Measurements from ENCODE around the gene PLXNB2.
A peak's percentile ranks its signal among the peaks of the same experiment; 100 is the strongest.

The PLXNB2 gene

GRCh38 chr22:50252082-50253045, 55.1 kb downstream of the PLXNB2 start:
- no peak overlapping the region for H3K4me2 ChIP-seq (ENCODE audit: low read length)

GRCh38 chr22:50251477-50252081, 55.9 kb downstream of the PLXNB2 start:
- H4K20me1 ChIP-seq (ENCODE audit: insufficient read depth, low read length): no peaks in the 10 kb centered on the region
- peak overlapping the region; percentile 35; the same call in 1 of the 2 replicates for H3K9ac ChIP-seq (ENCODE audit: low read length)
- H3K27me3 ChIP-seq (ENCODE audit: insufficient read depth, low read length): no peaks in the 10 kb centered on the region
- H3K9me2 ChIP-seq (ENCODE audit: low read depth, low read length): no peaks in the 10 kb centered on the region
- TF ChIP-seq CTCF (IDR thresholded peaks at IDR 0.05; ENCODE audit: low read length) (no peak), EZH2 (IDR thresholded peaks at IDR 0.05; ENCODE audit: borderline replicate concordance, low read length) (no peak)
- H3K9me3 ChIP-seq (ENCODE audit: low read length): no peaks in the 10 kb centered on the region
- peak overlapping the region; percentile 39 for H3K27ac ChIP-seq (ENCODE audit: low read depth, low read length, poor library complexity, severe bottlenecking)
- H3K79me2 ChIP-seq (ENCODE audit: insufficient read depth, low read length): no peaks in the 10 kb centered on the region
- H3K4me2 ChIP-seq (ENCODE audit: low read length): peak overlapping the region; percentile 98
- H3K4me3 ChIP-seq (ENCODE audit: low read depth, low read length, poor library complexity, severe bottlenecking): peak overlapping the region; percentile 98
- H2AFZ ChIP-seq (ENCODE audit: low read length): no peak overlapping the region
- H3K36me3 ChIP-seq (ENCODE audit: insufficient read depth, low read length): peaks cover 39% of the 10 kb centered on the region
- peaks cover 38% of the 10 kb centered on the region for H3K4me1 ChIP-seq (ENCODE audit: insufficient read depth, low read length, severe bottlenecking)
- H3F3A ChIP-seq (ENCODE audit: insufficient read depth, low read length): peaks cover 7% of the 10 kb centered on the region; the same call in 1 of the 2 replicates

More at GRCh38 chr22:50252082-50253045, 55.1 kb downstream of the PLXNB2 start:
- Histone ChIP-seq H3K9me3 (ENCODE audit: low read length) (no peaks in the 10 kb centered on the region), H3K79me2 (ENCODE audit: insufficient read depth, low read length) (no peaks in the 10 kb centered on the region), H3K27ac (ENCODE audit: low read depth, low read length, poor library complexity, severe bottlenecking) (peak overlapping the region; percentile 39), H4K20me1 (ENCODE audit: insufficient read depth, low read length) (no peaks in the 10 kb centered on the region), H3K4me3 (ENCODE audit: low read depth, low read length, poor library complexity, severe bottlenecking) (no peak overlapping the region), H3K9ac (ENCODE audit: low read length) (no peak overlapping the region; the same call in 1 of the 2 replicates), H3K9me2 (ENCODE audit: low read depth, low read length) (no peaks in the 10 kb centered on the region), H2AFZ (ENCODE audit: low read length) (no peak overlapping the region), H3F3A (ENCODE audit: insufficient read depth, low read length) (peaks cover 7% of the 10 kb centered on the region; the same call in 1 of the 2 replicates), H3K36me3 (ENCODE audit: insufficient read depth, low read length) (peaks cover 42% of the 10 kb centered on the region), H3K4me1 (ENCODE audit: insufficient read depth, low read length, severe bottlenecking) (peaks cover 37% of the 10 kb centered on the region), H3K27me3 (ENCODE audit: insufficient read depth, low read length) (no peaks in the 10 kb centered on the region)
- TF ChIP-seq EZH2 (IDR thresholded peaks at IDR 0.05; ENCODE audit: borderline replicate concordance, low read length) (no peak), CTCF (IDR thresholded peaks at IDR 0.05; ENCODE audit: low read length) (peak; percentile 68)

- peak within 1 kb of the TSS; percentile 97 for H3K9ac ChIP-seq (ENCODE audit: low read length)
- H3K9me3 ChIP-seq (ENCODE audit: low read length): no peaks in the 10 kb centered on the region
- no peaks in the 10 kb centered on the region for H3K27me3 ChIP-seq (ENCODE audit: insufficient read depth, low read length)
- H3K4me2 ChIP-seq (ENCODE audit: low read length): peak within 1 kb of the TSS; percentile 98
- peaks cover 41% of the 10 kb centered on the region for H3K36me3 ChIP-seq (ENCODE audit: insufficient read depth, low read length)
- no peaks in the 10 kb centered on the region for H3K79me2 ChIP-seq (ENCODE audit: insufficient read depth, low read length)
- no peak within 1 kb of the TSS for H2AFZ ChIP-seq (ENCODE audit: low read length)
- no peaks in the 10 kb centered on the region for H4K20me1 ChIP-seq (ENCODE audit: insufficient read depth, low read length)
- H3K27ac ChIP-seq (ENCODE audit: low read depth, low read length, poor library complexity, severe bottlenecking): peak within 1 kb of the TSS; percentile 63
- no peaks in the 10 kb centered on the region for H3K9me2 ChIP-seq (ENCODE audit: low read depth, low read length)
- H3K4me1 ChIP-seq (ENCODE audit: insufficient read depth, low read length, severe bottlenecking): peaks cover 43% of the 10 kb centered on the region
- no peak for TF ChIP-seq CTCF (IDR thresholded peaks at IDR 0.05; ENCODE audit: low read length)
- no peak for TF ChIP-seq EZH2 (IDR thresholded peaks at IDR 0.05; ENCODE audit: borderline replicate concordance, low read length)
- H3F3A ChIP-seq (ENCODE audit: insufficient read depth, low read length): peaks cover 7% of the 10 kb centered on the region; the same call in 1 of the 2 replicates
- H3K4me3 ChIP-seq (ENCODE audit: low read depth, low read length, poor library complexity, severe bottlenecking): peak within 1 kb of the TSS; percentile 98
Measured at GRCh38 chr22:50250555-50251476, 56.6 kb downstream of the PLXNB2 start, which contains the start of gene HDAC10. Gene HDAC10, minus strand, starts transcription at chr22:50251265. Its CDS starts 233 bp downstream, at chr22:50251032.
